HFFc6 (cell line): ENCODE results near the gene TTC7B. TPM values are rescaled to one million over a fixed set of nuclear protein-coding genes. Genes with fewer than 3 reads are reported as not detected.

Experiments used
- DNase-seq: peaks from one replicate; pipeline ENCODE4 v3.0.0-alpha.2; 2018
- H3K27ac Mint-ChIP-seq: 2 replicates; pipeline ENCODE4 v1.8.0; 2020; ENCODE audit warnings: mild to moderate bottlenecking, mixed read lengths
- H3K27me3 Mint-ChIP-seq: 2 replicates; pipeline ENCODE4 v1.8.0; 2021; ENCODE audit warnings: mild to moderate bottlenecking, moderate library complexity, mixed read lengths; ENCODE audit not compliant: insufficient read depth
- H3K36me3 Mint-ChIP-seq: 2 replicates; pipeline ENCODE4 v1.8.0; 2021; ENCODE audit warnings: low read depth, mixed read lengths
- H3K4me1 Mint-ChIP-seq: 2 replicates; pipeline ENCODE4 v1.8.0; 2020; ENCODE audit warnings: low read depth, mixed read lengths
- H3K4me3 Mint-ChIP-seq: 2 replicates; pipeline ENCODE4 v1.8.0; 2020; ENCODE audit warnings: mild to moderate bottlenecking, moderate library complexity, mixed read lengths
- H3K9me3 Mint-ChIP-seq: 2 replicates; pipeline ENCODE4 v1.8.0; 2020; ENCODE audit warnings: mild to moderate bottlenecking, mixed read lengths
- total RNA-seq, 6 experiments: library from RNA; stranded (reverse); fragmentation: NEBNext Ultra II Directional; extraction: Animal tissue kit (Norgen Biotek cat#: 25700); gene quantifications; 2 replicates in 1 of 6; 3 replicates in 5 of 6; pipeline ENCODE4 v1.2.3, GENCODE V29; 2021
- TF ChIP-seq, protein P1 (sequence below): fragments of 200-600 bp; sonication (generic); IDR thresholded peaks from 2 replicates; pipeline ENCODE4 v1.5.0; 2021; ENCODE audit warnings: antibody characterized with exemption, mild to moderate bottlenecking

Gene TTC7B
- total RNA-seq, 6 experiments from 2014 or later: 34.6 to 46.9 (median 40.9) TPM

- Mint-ChIP-seq H3K27me3 (no peaks in the 10 kb centered on the region), H3K27ac (no peak overlapping the region; the same call in 1 of the 2 replicates), H3K9me3 (no peaks in the 10 kb centered on the region), H3K4me1 (peaks cover 27% of the 10 kb centered on the region), H3K36me3 (peaks cover 4% of the 10 kb centered on the region), H3K4me3 (no peak overlapping the region)
- DNase-seq: no peak
- TF ChIP-seq, protein P1, sequence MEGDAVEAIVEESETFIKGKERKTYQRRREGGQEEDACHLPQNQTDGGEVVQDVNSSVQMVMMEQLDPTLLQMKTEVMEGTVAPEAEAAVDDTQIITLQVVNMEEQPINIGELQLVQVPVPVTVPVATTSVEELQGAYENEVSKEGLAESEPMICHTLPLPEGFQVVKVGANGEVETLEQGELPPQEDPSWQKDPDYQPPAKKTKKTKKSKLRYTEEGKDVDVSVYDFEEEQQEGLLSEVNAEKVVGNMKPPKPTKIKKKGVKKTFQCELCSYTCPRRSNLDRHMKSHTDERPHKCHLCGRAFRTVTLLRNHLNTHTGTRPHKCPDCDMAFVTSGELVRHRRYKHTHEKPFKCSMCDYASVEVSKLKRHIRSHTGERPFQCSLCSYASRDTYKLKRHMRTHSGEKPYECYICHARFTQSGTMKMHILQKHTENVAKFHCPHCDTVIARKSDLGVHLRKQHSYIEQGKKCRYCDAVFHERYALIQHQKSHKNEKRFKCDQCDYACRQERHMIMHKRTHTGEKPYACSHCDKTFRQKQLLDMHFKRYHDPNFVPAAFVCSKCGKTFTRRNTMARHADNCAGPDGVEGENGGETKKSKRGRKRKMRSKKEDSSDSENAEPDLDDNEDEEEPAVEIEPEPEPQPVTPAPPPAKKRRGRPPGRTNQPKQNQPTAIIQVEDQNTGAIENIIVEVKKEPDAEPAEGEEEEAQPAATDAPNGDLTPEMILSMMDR: no peak
Measured at GRCh38 chr14:90654831-90655276, 161.4 kb downstream of the TTC7B start.

GRCh38 chr14:90652626-90653025 lies 163.6 kb downstream of the TTC7B start:
- H3K27ac Mint-ChIP-seq: no peak overlapping the region

DNA sequence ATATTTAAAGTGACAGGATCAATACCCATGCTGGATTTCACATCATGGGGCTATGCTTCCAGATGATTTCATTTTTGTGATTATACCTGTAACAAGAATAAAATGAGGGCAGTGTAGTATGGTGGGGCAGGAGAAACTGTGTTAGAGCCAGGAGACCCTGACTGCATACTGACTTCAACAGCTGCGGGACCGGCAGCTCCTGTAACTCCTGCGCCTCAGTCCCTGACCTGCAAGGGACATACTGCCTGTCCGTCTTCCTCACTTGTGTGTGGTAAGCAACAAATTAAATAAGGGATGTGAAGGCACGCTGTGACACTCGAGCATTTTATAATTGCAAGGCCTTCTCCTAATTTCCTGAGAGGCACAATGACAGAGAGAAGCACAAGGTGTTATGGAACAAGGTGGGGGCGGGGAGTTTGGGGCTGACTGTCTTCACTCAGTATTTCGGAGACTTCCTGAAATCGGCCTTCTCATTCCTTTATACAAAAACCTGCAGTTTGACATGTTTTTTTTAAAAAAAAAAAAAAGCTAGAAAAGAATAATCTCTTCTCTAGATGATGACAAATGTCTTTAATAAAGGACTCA lies 164.2 kb downstream of the TTC7B start:
- Mint-ChIP-seq H3K27ac (no peak overlapping the region), H3K4me3 (no peak overlapping the region), H3K4me1 (peaks cover 19% of the 10 kb centered on the region), H3K27me3 (no peaks in the 10 kb centered on the region), H3K9me3 (no peaks in the 10 kb centered on the region), H3K36me3 (peaks cover 4% of the 10 kb centered on the region)
- TF ChIP-seq, protein P1: no peak
- no peak for DNase-seq

More at GRCh38 chr14:90652626-90653025, 163.6 kb downstream of the TTC7B start:
- H3K4me1 Mint-ChIP-seq: peaks cover 19% of the 10 kb centered on the region
- TF ChIP-seq, protein P1: no peak
- H3K9me3 Mint-ChIP-seq: no peaks in the 10 kb centered on the region
- no peak overlapping the region for H3K4me3 Mint-ChIP-seq
- peaks cover 4% of the 10 kb centered on the region for H3K36me3 Mint-ChIP-seq
- no peak for DNase-seq
- no peaks in the 10 kb centered on the region for H3K27me3 Mint-ChIP-seq

DNA sequence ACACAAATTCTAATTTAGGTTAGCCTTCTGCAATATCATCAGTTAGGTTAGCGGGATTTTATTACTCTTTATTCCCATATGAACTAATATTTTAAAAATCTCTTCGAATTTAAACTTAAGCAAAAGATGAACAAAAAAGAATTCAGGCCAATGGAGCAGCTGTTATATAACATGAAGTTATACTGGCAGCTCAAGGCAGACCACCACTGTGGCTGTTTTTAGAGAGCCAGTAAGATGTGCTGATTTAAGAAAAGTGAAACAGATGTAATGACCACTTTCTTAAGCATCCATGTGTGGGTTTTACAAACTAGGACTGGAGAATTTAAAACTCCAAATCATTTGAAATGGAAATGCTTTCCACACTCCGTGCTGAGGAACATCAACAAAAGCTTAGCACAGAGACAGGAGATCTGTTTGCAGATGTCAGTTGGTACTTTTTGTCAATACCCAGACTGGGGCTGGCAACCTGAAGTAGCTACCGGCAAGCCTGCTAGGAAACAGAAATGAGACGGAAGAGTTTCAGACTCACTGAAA lies 164.9 kb downstream of the TTC7B start:
- Mint-ChIP-seq H3K36me3 (peaks cover 4% of the 10 kb centered on the region), H3K4me3 (no peak overlapping the region), H3K27me3 (no peaks in the 10 kb centered on the region), H3K4me1 (peaks cover 19% of the 10 kb centered on the region), H3K9me3 (no peaks in the 10 kb centered on the region), H3K27ac (no peak overlapping the region)
- TF ChIP-seq, protein P1: no peak
- no peak for DNase-seq

GRCh38 chr14:90649557-90650135 lies 166.6 kb downstream of the TTC7B start:
- TF ChIP-seq, protein P1: no peak
- Mint-ChIP-seq H3K9me3 (no peaks in the 10 kb centered on the region), H3K27me3 (0 out of 2 replicates have a peak, but pooled peaks cover 3% of the 10 kb centered on the region), H3K4me3 (no peak overlapping the region), H3K36me3 (peaks cover 8% of the 10 kb centered on the region), H3K4me1 (peaks cover 15% of the 10 kb centered on the region), H3K27ac (no peak overlapping the region)
- DNase-seq: no peak
